ENCODE measurements around the gene PRDM16. TPM values are rescaled to one million over a fixed set of nuclear protein-coding genes. Genes with fewer than 3 reads are reported as not detected.

PRDM16 gene
- polyA plus RNA-seq, 3 donors: not detected

GRCh38 chr1:3390291-3390690, 321.3 kb downstream of the PRDM16 start:
- Mint-ChIP-seq H3K36me3 (no peaks in the 10 kb centered on the region), H3K9me3 (peaks cover 0 to 2% (median 0%) of the 10 kb centered on the region in 7 donors), H3K27ac (no peak overlapping the region), H3K4me1 (no peaks in the 10 kb centered on the region), H3K4me3 (no peak overlapping the region), H3K27me3 (ENCODE audit: low read depth in 3 of 3) (peaks cover 29 to 44% (median 31%) of the 10 kb centered on the region in 3 donors)
- Histone ChIP-seq H3K27ac (ENCODE audit: low read depth in 1 of 2, low read length in 2 of 2) (no peak overlapping the region), H3K4me3 (replicated peaks in 1 of 3; ENCODE audit: low read depth in 2 of 3, low read length in 3 of 3) (no peak overlapping the region), H4K20me1 (ENCODE audit: insufficient read depth, low read length) (no peaks in the 10 kb centered on the region), H3K4me1 (ENCODE audit: control insufficient read depth in 1 of 2, insufficient read depth in 2 of 2, low read length in 2 of 2) (no peaks in the 10 kb centered on the region), H3K79me2 (ENCODE audit: insufficient read depth, low read length) (no peaks in the 10 kb centered on the region), H3K9ac (ENCODE audit: insufficient read depth, low read length, poor library complexity, severe bottlenecking) (no peak overlapping the region), H3K36me3 (replicated peaks in 1 of 2; ENCODE audit: control insufficient read depth in 1 of 2, insufficient read depth in 2 of 2, low read length in 2 of 2) (no peaks in the 10 kb centered on the region), H3K27me3 (ENCODE audit: control insufficient read depth in 2 of 2, insufficient read depth in 2 of 2, low read length in 2 of 2) (peaks cover 14 to 31% of the 10 kb centered on the region in 2 donors), H3K4me2 (replicated peaks; ENCODE audit: extremely low read depth, low read length, poor library complexity, severe bottlenecking) (no peak overlapping the region), H2AFZ (ENCODE audit: insufficient read depth, low read depth, low read length, poor library complexity, severe bottlenecking) (no peak overlapping the region), H3K9me3 (replicated peaks in 1 of 2; ENCODE audit: control insufficient read depth in 1 of 2, insufficient read depth in 1 of 2, low read length in 2 of 2) (no peaks in the 10 kb centered on the region)
- WGBS (ENCODE audit: insufficient coverage): 95% methylated on average over 22 of the region's 23 CpGs
- no peak for TF ChIP-seq CTCF (IDR thresholded peaks at IDR 0.05)
- intact Hi-C loops (cut with micrococcal nuclease): no loop called here
- DNase-seq: no peak

GRCh38 chr1:3391711-3392110, 322.7 kb downstream of the PRDM16 start:
- Mint-ChIP-seq H3K4me3 (peak overlapping the region in 1 of 2 donors; percentile 52), H3K27me3 (ENCODE audit: low read depth in 3 of 3) (peaks cover 34 to 51% (median 37%) of the 10 kb centered on the region in 3 donors), H3K9me3 (peaks cover 0 to 2% (median 0%) of the 10 kb centered on the region in 7 donors), H3K4me1 (no peaks in the 10 kb centered on the region), H3K27ac (no peak overlapping the region), H3K36me3 (no peaks in the 10 kb centered on the region)
- no peak overlapping the region for H3K27ac ChIP-seq (ENCODE audit: low read depth in 1 of 2, low read length in 2 of 2)
- no peak for TF ChIP-seq CTCF (IDR thresholded peaks at IDR 0.05)
- H3K4me3 ChIP-seq (replicated peaks in 1 of 3; ENCODE audit: low read depth in 2 of 3, low read length in 3 of 3): no peak overlapping the region
- no peak overlapping the region for H3K4me2 ChIP-seq (replicated peaks; ENCODE audit: extremely low read depth, low read length, poor library complexity, severe bottlenecking)
- H3K36me3 ChIP-seq (replicated peaks in 1 of 2; ENCODE audit: control insufficient read depth in 1 of 2, insufficient read depth in 2 of 2, low read length in 2 of 2): no peaks in the 10 kb centered on the region
- H3K79me2 ChIP-seq (ENCODE audit: insufficient read depth, low read length): no peaks in the 10 kb centered on the region
- intact Hi-C loops (cut with micrococcal nuclease): no loop called here
- peaks cover 14 to 33% of the 10 kb centered on the region in 2 donors for H3K27me3 ChIP-seq (ENCODE audit: control insufficient read depth in 2 of 2, insufficient read depth in 2 of 2, low read length in 2 of 2)
- H3K4me1 ChIP-seq (ENCODE audit: control insufficient read depth in 1 of 2, insufficient read depth in 2 of 2, low read length in 2 of 2): no peaks in the 10 kb centered on the region
- DNase-seq: no peak
- no peak overlapping the region for H2AFZ ChIP-seq (ENCODE audit: insufficient read depth, low read depth, low read length, poor library complexity, severe bottlenecking)
- 91% methylated on average over 14 of the region's 18 CpGs for WGBS (ENCODE audit: insufficient coverage)
- H3K9ac ChIP-seq (ENCODE audit: insufficient read depth, low read length, poor library complexity, severe bottlenecking): no peak overlapping the region
- no peaks in the 10 kb centered on the region for H3K9me3 ChIP-seq (replicated peaks in 1 of 2; ENCODE audit: control insufficient read depth in 1 of 2, insufficient read depth in 1 of 2, low read length in 2 of 2)
- H4K20me1 ChIP-seq (ENCODE audit: insufficient read depth, low read length): no peaks in the 10 kb centered on the region

Data from CD14-positive monocyte (primary cell).